ENCODE data around the gene MTRR.

GRCh38 chr5:7902201-7902600 is 33.3 kb downstream of the MTRR start:
- TF ChIP-seq CHD7 (IDR thresholded peaks at IDR 0.05; ENCODE audit: insufficient replicate concordance, low read length) (no peak), CTCF (IDR thresholded peaks at IDR 0.05; ENCODE audit: control extremely low read depth in 1 of 3, insufficient read depth in 1 of 3, low read depth in 1 of 3, low read length in 3 of 3) (no peak), BRCA1 (IDR thresholded peaks at IDR 0.05; ENCODE audit: low read depth, low read length) (no peak), EZH2 (IDR thresholded peaks at IDR 0.05; ENCODE audit: low read depth, low read length, severe bottlenecking) (no peak), NRF1 (IDR thresholded peaks at IDR 0.05; ENCODE audit: low read depth, low read length) (no peak), TAF1 (IDR thresholded peaks at IDR 0.05; ENCODE audit: low read depth, low read length) (no peak), POLR2AphosphoS5 (IDR thresholded peaks at IDR 0.05; ENCODE audit: low read depth, low read length) (no peak), CHD1 (IDR thresholded peaks at IDR 0.05; ENCODE audit: low read depth, low read length) (no peak), EP300 (IDR thresholded peaks at IDR 0.05; ENCODE audit: borderline replicate concordance in 1 of 2, low read depth in 2 of 2, low read length in 2 of 2) (no peak), MAFK (IDR thresholded peaks at IDR 0.05; ENCODE audit: low read depth, low read length) (no peak), SIN3A (conservative IDR thresholded peaks at IDR 0.05 in 1 of 2, IDR thresholded peaks at IDR 0.05 in 1 of 2; ENCODE audit: low read depth in 1 of 2, low read length in 2 of 2) (no peak), CBX8 (IDR thresholded peaks at IDR 0.05; ENCODE audit: borderline replicate concordance, low read depth, low read length) (no peak), FOSL1 (IDR thresholded peaks at IDR 0.05; ENCODE audit: insufficient read depth, low read depth, low read length) (no peak)

Measured in H1 (cell line).